Measurements from ENCODE around the gene MMP24OS.

The MMP24OS gene

DNA sequence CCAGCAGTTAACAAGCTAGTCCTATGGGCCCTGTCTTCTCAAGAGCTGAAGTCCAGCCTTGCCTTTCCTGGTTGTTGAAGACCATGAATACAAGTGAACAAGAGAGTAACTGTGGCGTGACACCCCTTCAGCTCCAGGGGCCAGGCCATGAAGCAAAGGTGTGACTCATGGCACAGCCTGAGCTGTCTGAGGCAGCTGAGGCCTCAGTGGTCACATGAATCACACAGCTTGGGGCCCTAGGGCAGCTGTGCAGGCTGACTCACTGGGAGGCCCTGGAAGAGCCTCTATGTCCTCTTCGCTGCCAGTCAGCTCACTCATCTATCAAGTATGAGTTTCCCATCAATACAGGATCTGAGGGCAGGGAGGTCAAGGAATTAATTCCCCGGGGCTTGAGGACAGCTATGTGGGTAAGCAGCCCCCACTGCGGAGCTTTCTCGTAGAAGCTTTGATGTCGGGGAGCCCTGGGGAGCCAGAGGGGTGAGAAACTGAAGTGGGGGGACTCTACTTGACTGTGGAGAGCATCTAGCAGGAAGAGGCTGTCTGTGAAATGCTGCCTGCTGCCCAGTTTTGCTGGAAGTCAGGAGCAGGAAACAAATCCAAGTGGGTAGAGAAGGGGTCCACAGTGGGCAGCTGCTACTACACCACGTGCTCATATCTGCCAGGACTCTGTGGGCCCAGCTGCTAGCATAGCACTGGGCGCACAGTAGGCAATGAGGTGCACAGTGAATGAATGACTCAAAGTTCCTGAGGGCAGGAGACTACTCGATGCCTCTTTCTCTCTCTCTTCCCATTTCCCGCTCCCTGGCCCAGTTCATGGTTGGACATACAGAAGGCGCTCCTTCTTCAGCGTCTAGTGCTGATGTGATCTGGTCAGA, 28.0 kb upstream of the MMP24OS start:
- Histone ChIP-seq H3K36me3 (ENCODE audit: insufficient read depth, insufficient read length, low read length) (peaks cover 54% of the 10 kb centered on the region), H3K27me3 (ENCODE audit: insufficient read depth, insufficient read length) (no peaks in the 10 kb centered on the region), H3K9me3 (ENCODE audit: insufficient read depth, low read length) (no peaks in the 10 kb centered on the region), H3K4me3 (ENCODE audit: insufficient read length, low read depth) (no peak overlapping the region), H3K4me1 (ENCODE audit: insufficient read depth, insufficient read length) (peaks cover 7% of the 10 kb centered on the region), H3K9ac (ENCODE audit: insufficient read length, low read depth) (no peak overlapping the region)
- DNase-seq (ENCODE audit: low read depth, low spot score) = no peak
- no peak for TF ChIP-seq SUZ12 (IDR thresholded peaks at IDR 0.05; ENCODE audit: extremely low read depth, insufficient read depth, insufficient read length)
- no peak for TF ChIP-seq ZNF274 (IDR thresholded peaks at IDR 0.05; ENCODE audit: low read depth, low read length)
- TF ChIP-seq YY1 (IDR thresholded peaks at IDR 0.05; ENCODE audit: insufficient read depth, insufficient read length) = no peak

DNA sequence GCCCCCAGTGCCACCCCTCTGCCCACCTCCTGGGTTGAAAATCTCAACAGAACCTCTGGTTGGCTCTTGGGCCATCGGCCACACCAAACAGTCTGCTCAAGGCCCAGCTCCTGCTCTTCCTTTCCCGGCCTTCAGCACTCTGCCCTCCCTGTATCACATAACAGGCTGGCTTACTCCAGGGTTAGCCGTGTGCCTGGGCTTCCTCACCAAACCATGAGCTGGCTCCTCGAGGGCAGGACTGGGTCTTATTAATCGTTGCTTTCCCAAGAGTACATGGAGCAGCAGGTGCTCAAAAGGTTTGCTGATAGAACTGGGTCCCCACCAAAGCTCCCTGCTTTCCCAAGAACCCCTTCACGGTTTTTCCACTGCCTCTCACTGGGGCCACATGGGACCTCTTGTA, 27.0 kb upstream of the MMP24OS start:
- Histone ChIP-seq H3K36me3 (ENCODE audit: insufficient read depth, insufficient read length, low read length) (peaks cover 51% of the 10 kb centered on the region), H3K4me3 (ENCODE audit: insufficient read length, low read depth) (no peak overlapping the region), H3K9ac (ENCODE audit: insufficient read length, low read depth) (no peak overlapping the region), H3K4me1 (ENCODE audit: insufficient read depth, insufficient read length) (peaks cover 7% of the 10 kb centered on the region), H3K9me3 (ENCODE audit: insufficient read depth, low read length) (no peaks in the 10 kb centered on the region), H3K27me3 (ENCODE audit: insufficient read depth, insufficient read length) (no peaks in the 10 kb centered on the region)
- no peak for DNase-seq (ENCODE audit: low read depth, low spot score)
- no peak for TF ChIP-seq ZNF274 (IDR thresholded peaks at IDR 0.05; ENCODE audit: low read depth, low read length)
- no peak for TF ChIP-seq SUZ12 (IDR thresholded peaks at IDR 0.05; ENCODE audit: extremely low read depth, insufficient read depth, insufficient read length)
- TF ChIP-seq YY1 (IDR thresholded peaks at IDR 0.05; ENCODE audit: insufficient read depth, insufficient read length) = no peak

DNA sequence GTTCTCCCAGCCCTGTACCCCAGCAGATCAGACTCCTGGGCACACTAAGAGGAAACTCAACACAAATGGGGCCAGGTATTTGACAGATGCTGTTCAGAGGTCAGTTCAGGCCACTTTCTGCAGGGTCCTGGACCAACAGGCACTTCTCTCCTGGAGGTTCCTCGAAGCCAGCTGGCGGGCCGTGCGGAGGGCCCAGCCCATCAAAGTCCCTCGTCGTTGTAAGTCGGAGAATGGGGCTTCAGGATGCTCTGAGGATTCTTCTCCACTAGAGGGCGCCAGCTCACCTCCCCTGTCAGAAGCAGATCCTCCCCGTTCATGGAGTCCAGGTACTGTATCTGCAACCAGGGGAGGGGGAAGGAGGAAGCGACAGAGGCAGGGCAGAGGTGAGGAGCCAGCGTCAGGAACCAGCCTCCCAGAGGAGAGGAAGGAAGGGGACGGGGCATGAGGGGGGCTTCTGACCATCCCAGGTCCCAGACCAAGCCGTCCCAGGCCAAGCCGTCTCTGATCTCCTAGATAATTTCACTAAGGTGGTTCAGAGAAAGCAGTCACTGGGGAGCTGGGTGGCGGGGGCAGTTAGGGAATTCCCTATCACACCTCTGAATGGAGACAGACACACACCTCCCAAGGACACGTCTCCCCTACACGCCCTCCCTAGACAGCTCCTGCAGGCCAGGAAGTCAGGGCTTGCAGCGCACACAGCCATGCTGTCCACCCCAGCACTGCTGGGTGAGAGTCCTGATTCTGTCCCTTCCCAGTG, 26.0 kb upstream of the MMP24OS start:
- peak overlapping the region; percentile 53 for H3K9ac ChIP-seq (ENCODE audit: insufficient read length, low read depth)
- H3K27me3 ChIP-seq (ENCODE audit: insufficient read depth, insufficient read length) = no peaks in the 10 kb centered on the region
- DNase-seq (ENCODE audit: low read depth, low spot score) = peak; percentile 94
- H3K4me3 ChIP-seq (ENCODE audit: insufficient read length, low read depth) = no peak overlapping the region
- TF ChIP-seq SUZ12 (IDR thresholded peaks at IDR 0.05; ENCODE audit: extremely low read depth, insufficient read depth, insufficient read length) = no peak
- no peak for TF ChIP-seq YY1 (IDR thresholded peaks at IDR 0.05; ENCODE audit: insufficient read depth, insufficient read length)
- no peak for TF ChIP-seq ZNF274 (IDR thresholded peaks at IDR 0.05; ENCODE audit: low read depth, low read length)
- peaks cover 11% of the 10 kb centered on the region for H3K4me1 ChIP-seq (ENCODE audit: insufficient read depth, insufficient read length)
- no peaks in the 10 kb centered on the region for H3K9me3 ChIP-seq (ENCODE audit: insufficient read depth, low read length)
- peaks cover 41% of the 10 kb centered on the region for H3K36me3 ChIP-seq (ENCODE audit: insufficient read depth, insufficient read length, low read length)

DNA sequence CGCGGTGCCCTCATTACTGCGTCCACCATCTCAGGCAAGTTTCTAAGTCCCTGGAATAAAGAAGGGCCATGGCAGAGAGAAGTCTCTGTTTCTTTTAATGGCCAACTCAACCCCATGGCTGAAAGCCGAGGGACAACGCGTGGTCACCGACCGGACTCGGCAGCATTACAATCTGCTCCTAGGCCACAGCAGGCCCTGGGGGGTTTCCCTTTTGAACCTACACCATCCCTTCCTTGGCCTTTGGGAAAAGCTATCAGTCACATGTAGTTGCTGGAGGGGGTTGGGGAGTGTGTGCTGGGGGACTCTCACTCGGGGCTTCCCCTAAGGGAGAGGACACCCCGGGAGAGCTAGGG, 25.4 kb upstream of the MMP24OS start:
- no peak for TF ChIP-seq SUZ12 (IDR thresholded peaks at IDR 0.05; ENCODE audit: extremely low read depth, insufficient read depth, insufficient read length)
- no peak for TF ChIP-seq YY1 (IDR thresholded peaks at IDR 0.05; ENCODE audit: insufficient read depth, insufficient read length)
- TF ChIP-seq ZNF274 (IDR thresholded peaks at IDR 0.05; ENCODE audit: low read depth, low read length) = no peak
- Histone ChIP-seq H3K4me1 (ENCODE audit: insufficient read depth, insufficient read length) (peaks cover 11% of the 10 kb centered on the region), H3K36me3 (ENCODE audit: insufficient read depth, insufficient read length, low read length) (peaks cover 40% of the 10 kb centered on the region), H3K4me3 (ENCODE audit: insufficient read length, low read depth) (no peak overlapping the region), H3K9me3 (ENCODE audit: insufficient read depth, low read length) (no peaks in the 10 kb centered on the region), H3K9ac (ENCODE audit: insufficient read length, low read depth) (no peak overlapping the region), H3K27me3 (ENCODE audit: insufficient read depth, insufficient read length) (no peaks in the 10 kb centered on the region)
- DNase-seq (ENCODE audit: low read depth, low spot score) = no peak

DNA sequence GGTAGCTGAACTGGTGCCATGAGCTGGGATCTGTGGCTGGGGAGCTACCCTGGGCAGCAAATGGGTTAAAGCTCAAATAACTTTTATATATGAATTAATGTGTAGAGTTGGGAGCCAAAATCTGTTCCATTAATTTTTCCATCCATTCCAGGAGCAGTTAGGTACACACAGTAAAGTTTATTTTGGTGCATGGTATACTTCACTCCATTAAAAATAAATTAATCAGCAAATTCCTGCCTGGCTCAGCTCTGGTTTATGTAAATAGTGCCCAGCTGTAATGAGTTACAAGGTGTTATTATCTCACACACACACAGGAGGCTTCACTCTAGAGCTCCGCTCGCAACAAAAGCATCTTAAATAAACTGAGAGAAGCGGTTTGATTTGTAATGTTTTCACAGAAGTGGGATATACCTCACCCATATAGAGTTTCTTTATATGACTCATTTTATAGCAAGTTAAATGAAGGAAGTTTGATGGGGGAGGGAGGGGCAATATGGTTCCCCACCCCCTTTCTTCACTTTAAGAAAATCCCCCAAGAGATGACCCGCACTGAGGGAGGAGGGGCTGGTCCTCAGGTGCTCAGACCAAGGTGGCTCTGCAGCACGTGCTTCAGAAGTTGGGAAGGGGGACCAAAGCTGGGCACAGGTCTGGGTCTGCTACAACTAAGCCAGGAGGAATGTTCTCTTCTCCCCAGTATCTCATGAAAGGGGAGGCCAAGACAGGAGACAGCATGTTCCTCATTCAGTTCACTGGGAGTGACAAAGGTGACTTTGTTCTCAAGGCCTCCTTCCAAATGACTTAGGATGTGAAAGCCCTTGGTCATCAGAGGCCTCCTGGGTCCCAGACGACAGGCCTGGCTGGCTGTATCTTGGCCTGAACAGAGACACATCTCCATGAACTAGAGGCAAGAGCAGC, 24.8 kb upstream of the MMP24OS start:
- Histone ChIP-seq H3K9me3 (ENCODE audit: insufficient read depth, low read length) (no peaks in the 10 kb centered on the region), H3K9ac (ENCODE audit: insufficient read length, low read depth) (no peak overlapping the region), H3K4me1 (ENCODE audit: insufficient read depth, insufficient read length) (peaks cover 11% of the 10 kb centered on the region), H3K36me3 (ENCODE audit: insufficient read depth, insufficient read length, low read length) (peaks cover 40% of the 10 kb centered on the region), H3K27me3 (ENCODE audit: insufficient read depth, insufficient read length) (no peaks in the 10 kb centered on the region), H3K4me3 (ENCODE audit: insufficient read length, low read depth) (no peak overlapping the region)
- no peak for DNase-seq (ENCODE audit: low read depth, low spot score)
- TF ChIP-seq SUZ12 (IDR thresholded peaks at IDR 0.05; ENCODE audit: extremely low read depth, insufficient read depth, insufficient read length) (no peak), YY1 (IDR thresholded peaks at IDR 0.05; ENCODE audit: insufficient read depth, insufficient read length) (no peak), ZNF274 (IDR thresholded peaks at IDR 0.05; ENCODE audit: low read depth, low read length) (no peak)

DNA sequence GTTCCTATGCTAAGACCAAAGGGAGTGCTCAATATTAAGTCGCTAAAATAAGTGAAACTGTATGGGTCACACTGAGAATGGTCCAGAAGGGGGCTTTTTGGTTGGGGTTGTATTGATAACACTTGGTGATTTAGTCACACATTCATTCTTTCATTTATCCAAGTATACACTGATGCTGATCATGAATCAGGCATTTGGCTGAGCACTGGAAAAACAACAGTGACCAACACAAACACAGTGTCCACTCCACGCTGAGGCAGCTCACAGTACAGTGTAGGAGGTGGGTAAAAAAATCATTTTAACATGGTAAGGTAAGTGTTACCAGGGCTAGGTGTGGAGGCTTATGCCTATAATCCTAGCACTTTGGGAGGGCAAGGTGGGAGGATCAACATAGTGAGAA, 23.5 kb upstream of the MMP24OS start:
- TF ChIP-seq SUZ12 (IDR thresholded peaks at IDR 0.05; ENCODE audit: extremely low read depth, insufficient read depth, insufficient read length) (no peak), YY1 (IDR thresholded peaks at IDR 0.05; ENCODE audit: insufficient read depth, insufficient read length) (no peak), ZNF274 (IDR thresholded peaks at IDR 0.05; ENCODE audit: low read depth, low read length) (no peak)
- Histone ChIP-seq H3K9me3 (ENCODE audit: insufficient read depth, low read length) (no peaks in the 10 kb centered on the region), H3K9ac (ENCODE audit: insufficient read length, low read depth) (no peak overlapping the region), H3K27me3 (ENCODE audit: insufficient read depth, insufficient read length) (no peaks in the 10 kb centered on the region), H3K36me3 (ENCODE audit: insufficient read depth, insufficient read length, low read length) (peaks cover 38% of the 10 kb centered on the region), H3K4me1 (ENCODE audit: insufficient read depth, insufficient read length) (peaks cover 9% of the 10 kb centered on the region), H3K4me3 (ENCODE audit: insufficient read length, low read depth) (no peak overlapping the region)
- DNase-seq (ENCODE audit: low read depth, low spot score) = no peak

Data from NT2/D1 (cell line).